Measurements from ENCODE around the gene CLK3. TPM values are rescaled to one million over a fixed set of nuclear protein-coding genes. Genes with fewer than 3 reads are reported as not detected.
A peak's percentile ranks its signal among the peaks of the same experiment; 100 is the strongest.
"Not testable (repeated sequence)": the region's sequence is repeated elsewhere in the genome, so short reads cannot be mapped to it uniquely, and the experiment has no call there.

CLK3 gene
- total RNA-seq, 2 experiments from 2014 or later: 86.5 to 109 TPM

DNA sequence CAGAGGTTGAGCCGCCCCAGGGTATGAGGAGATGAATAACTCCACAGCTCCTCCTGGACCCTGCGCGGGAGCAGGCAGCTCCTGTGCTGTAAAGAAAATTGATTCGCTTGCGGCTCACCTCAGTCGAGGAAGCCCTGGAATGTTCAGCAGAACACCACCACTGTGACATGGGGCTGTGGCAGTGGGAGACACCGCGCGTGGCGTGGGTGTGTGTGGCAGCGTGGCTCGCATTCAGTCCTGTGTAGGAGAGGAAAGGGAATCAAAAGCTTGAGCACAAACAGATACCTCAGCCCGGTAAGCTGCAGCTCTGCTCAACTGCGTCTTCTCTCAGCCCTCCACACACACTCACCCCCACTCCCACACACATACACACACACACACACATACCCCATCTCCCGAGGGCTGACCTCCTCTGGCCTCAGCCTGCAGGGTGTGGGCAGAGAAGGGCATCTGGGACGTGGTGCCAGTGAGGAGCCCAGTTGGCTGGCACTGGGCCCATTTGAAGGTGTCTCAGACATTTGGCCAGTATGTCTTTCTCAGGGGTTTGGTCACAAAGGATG is 18.4 kb upstream of the CLK3 start:
- H3K27ac ChIP-seq (ENCODE audit: low read depth, low read length, poor library complexity, severe bottlenecking); H3K4me2 ChIP-seq (ENCODE audit: low read length); H3K4me3 ChIP-seq (ENCODE audit: low read depth, low read length, poor library complexity, severe bottlenecking); BruUV-seq (replicated peaks); H2AFZ ChIP-seq (ENCODE audit: low read length); H3K9me3 ChIP-seq (ENCODE audit: low read length); H3K9me2 ChIP-seq (ENCODE audit: insufficient read depth, low read length); CTCF ChIA-PET (ENCODE audit: unreplicated experiment); H3K79me2 ChIP-seq (ENCODE audit: insufficient read depth, low read depth, low read length); intact Hi-C loops (cut with micrococcal nuclease; ENCODE audit: unreplicated experiment); DNase-seq (ENCODE audit: low spot score); H4K20me1 ChIP-seq (ENCODE audit: insufficient read depth, low read length); H3K36me3 ChIP-seq (ENCODE audit: insufficient read depth, low read length): not testable (repeated sequence)
- H3K4me1 ChIP-seq (ENCODE audit: insufficient read depth, low read length, poor library complexity, severe bottlenecking): peaks cover 12% of the 10 kb centered on the region
- POLR2A ChIA-PET: interaction anchor here (1.4 kb wide), 1 partner anchor 17 kb away, joined by 10 read pairs; no protein-coding TSS in a partner anchor

DNA sequence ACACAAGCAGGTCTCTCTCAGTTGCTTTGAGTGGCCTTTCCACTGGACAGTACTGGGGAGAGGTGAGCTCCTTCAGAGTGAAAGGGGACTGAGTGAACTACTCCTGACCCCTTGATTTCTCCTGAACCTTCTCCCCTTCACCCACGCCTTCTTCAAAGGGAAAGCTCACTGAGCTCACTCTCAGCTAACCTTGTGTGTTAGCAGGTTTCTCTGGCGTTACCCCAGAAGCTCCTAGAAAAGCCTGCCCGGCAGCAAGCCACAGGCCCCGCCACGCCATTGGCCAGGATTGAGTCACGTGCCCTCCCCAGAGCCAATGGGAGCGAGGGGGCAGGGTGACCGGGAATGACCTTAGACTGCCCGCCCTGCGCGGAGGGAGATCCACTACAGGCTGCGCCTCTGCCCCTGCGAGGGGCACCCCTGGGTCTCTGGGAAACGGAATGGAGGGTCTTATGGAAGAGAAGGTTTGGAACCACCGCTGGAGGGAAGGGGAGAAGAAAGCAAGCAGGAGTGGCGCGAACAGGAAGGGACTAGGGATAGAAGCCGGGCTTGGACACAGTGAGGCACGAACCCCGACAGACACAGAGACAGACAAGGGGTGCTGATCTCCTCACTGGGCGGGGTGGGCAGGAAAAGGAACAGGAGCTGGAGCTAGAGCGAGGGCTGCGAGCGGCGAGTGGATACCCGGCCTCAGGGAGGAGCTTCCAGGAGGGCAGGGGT is 17.4 kb upstream of the CLK3 start:
- BruUV-seq (replicated peaks): no TSS peak
- POLR2A ChIA-PET: interaction anchor here (1.3 to 1.5 kb wide), 3 partner anchors 16 to 58 kb away, joined by 3 to 10 read pairs (median 6); no protein-coding TSS in a partner anchor
- H3K4me2 ChIP-seq (ENCODE audit: low read length): peak overlapping the region; percentile 80
- peak overlapping the region; percentile 66 for H3K4me3 ChIP-seq (ENCODE audit: low read depth, low read length, poor library complexity, severe bottlenecking)
- no peaks in the 10 kb centered on the region for H3K9me3 ChIP-seq (ENCODE audit: low read length)
- peaks cover 12% of the 10 kb centered on the region for H3K4me1 ChIP-seq (ENCODE audit: insufficient read depth, low read length, poor library complexity, severe bottlenecking)
- H3K36me3 ChIP-seq (ENCODE audit: insufficient read depth, low read length): no peaks in the 10 kb centered on the region
- H4K20me1 ChIP-seq (ENCODE audit: insufficient read depth, low read length): no peaks in the 10 kb centered on the region
- H3K79me2 ChIP-seq (ENCODE audit: insufficient read depth, low read depth, low read length): no peaks in the 10 kb centered on the region
- CTCF ChIA-PET (ENCODE audit: unreplicated experiment): interaction anchor here (0.5 to 1.4 kb wide), 2 partner anchors 16 to 30 kb away, joined by 3 to 4 read pairs; no protein-coding TSS in a partner anchor
- H3K27ac ChIP-seq (ENCODE audit: low read depth, low read length, poor library complexity, severe bottlenecking): peak overlapping the region; percentile 32
- no peaks in the 10 kb centered on the region for H3K9me2 ChIP-seq (ENCODE audit: insufficient read depth, low read length)
- peak; percentile 89 for DNase-seq (ENCODE audit: low spot score)
- H2AFZ ChIP-seq (ENCODE audit: low read length): peak overlapping the region; percentile 100
- intact Hi-C loops (cut with micrococcal nuclease; ENCODE audit: unreplicated experiment): no loop called here
- TF ChIP-seq EZH2phosphoT487 (IDR thresholded peaks at IDR 0.05; ENCODE audit: borderline replicate concordance, low read depth, low read length): no peak
- TF ChIP-seq, protein P1, sequence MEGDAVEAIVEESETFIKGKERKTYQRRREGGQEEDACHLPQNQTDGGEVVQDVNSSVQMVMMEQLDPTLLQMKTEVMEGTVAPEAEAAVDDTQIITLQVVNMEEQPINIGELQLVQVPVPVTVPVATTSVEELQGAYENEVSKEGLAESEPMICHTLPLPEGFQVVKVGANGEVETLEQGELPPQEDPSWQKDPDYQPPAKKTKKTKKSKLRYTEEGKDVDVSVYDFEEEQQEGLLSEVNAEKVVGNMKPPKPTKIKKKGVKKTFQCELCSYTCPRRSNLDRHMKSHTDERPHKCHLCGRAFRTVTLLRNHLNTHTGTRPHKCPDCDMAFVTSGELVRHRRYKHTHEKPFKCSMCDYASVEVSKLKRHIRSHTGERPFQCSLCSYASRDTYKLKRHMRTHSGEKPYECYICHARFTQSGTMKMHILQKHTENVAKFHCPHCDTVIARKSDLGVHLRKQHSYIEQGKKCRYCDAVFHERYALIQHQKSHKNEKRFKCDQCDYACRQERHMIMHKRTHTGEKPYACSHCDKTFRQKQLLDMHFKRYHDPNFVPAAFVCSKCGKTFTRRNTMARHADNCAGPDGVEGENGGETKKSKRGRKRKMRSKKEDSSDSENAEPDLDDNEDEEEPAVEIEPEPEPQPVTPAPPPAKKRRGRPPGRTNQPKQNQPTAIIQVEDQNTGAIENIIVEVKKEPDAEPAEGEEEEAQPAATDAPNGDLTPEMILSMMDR (conservative IDR thresholded peaks at IDR 0.05; ENCODE audit: low read length): no peak

DNA sequence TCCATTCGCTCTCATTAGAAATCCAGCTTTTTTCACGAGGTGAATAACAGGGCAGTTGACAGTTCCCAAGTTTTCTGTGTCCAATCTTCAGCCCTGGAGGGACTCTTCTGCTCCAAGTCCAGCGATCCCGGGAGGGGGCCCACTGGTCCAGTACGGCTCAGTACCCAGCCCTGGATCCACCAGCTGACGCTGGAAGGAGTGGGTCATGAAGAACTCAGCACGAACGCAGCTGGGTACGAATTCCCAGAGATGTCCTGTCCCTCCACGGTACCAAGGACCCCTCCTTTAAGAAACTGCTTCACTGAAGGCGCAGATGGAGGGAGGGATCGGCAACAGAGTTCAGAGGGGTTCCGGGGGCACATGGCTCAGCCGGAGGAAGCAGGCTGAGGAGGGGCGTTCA is 16.5 kb upstream of the CLK3 start:
- no peaks in the 10 kb centered on the region for H3K36me3 ChIP-seq (ENCODE audit: insufficient read depth, low read length)
- TF ChIP-seq EZH2phosphoT487 (IDR thresholded peaks at IDR 0.05; ENCODE audit: borderline replicate concordance, low read depth, low read length): no peak
- TF ChIP-seq, protein P1 (conservative IDR thresholded peaks at IDR 0.05; ENCODE audit: low read length): no peak
- ChIA-PET CTCF (ENCODE audit: unreplicated experiment) (interaction anchor here (1.4 kb wide), 1 partner anchor 15 kb away, joined by 4 read pairs; no protein-coding TSS in a partner anchor), POLR2A (interaction anchor here (1.3 to 1.5 kb wide), 2 partner anchors 18 to 59 kb away, joined by 3 to 6 read pairs; no protein-coding TSS in a partner anchor)
- no peak overlapping the region for H2AFZ ChIP-seq (ENCODE audit: low read length)
- no peak for DNase-seq (ENCODE audit: low spot score)
- no peak overlapping the region for H3K27ac ChIP-seq (ENCODE audit: low read depth, low read length, poor library complexity, severe bottlenecking)
- peak overlapping the region; percentile 80; the same call in 1 of the 2 replicates for H3K4me2 ChIP-seq (ENCODE audit: low read length)
- no peaks in the 10 kb centered on the region for H3K79me2 ChIP-seq (ENCODE audit: insufficient read depth, low read depth, low read length)
- intact Hi-C loops (cut with micrococcal nuclease; ENCODE audit: unreplicated experiment): no loop called here
- peaks cover 12% of the 10 kb centered on the region for H3K4me1 ChIP-seq (ENCODE audit: insufficient read depth, low read length, poor library complexity, severe bottlenecking)
- no peaks in the 10 kb centered on the region for H4K20me1 ChIP-seq (ENCODE audit: insufficient read depth, low read length)
- no peaks in the 10 kb centered on the region for H3K9me2 ChIP-seq (ENCODE audit: insufficient read depth, low read length)
- H3K4me3 ChIP-seq (ENCODE audit: low read depth, low read length, poor library complexity, severe bottlenecking): no peak overlapping the region
- H3K9me3 ChIP-seq (ENCODE audit: low read length): no peaks in the 10 kb centered on the region
- no TSS peak for BruUV-seq (replicated peaks)

All from OCI-LY7 (cell line).